ENCODE measurements around the gene BNC2. TPM values are rescaled to one million over a fixed set of nuclear protein-coding genes. Genes with fewer than 3 reads are reported as not detected.
"Not testable (repeated sequence)": the region's sequence is repeated elsewhere in the genome, so short reads cannot be mapped to it uniquely, and the experiment has no call there.

The BNC2 gene
- total and polyA plus RNA-seq, 2 donors, result 1.8 to 3.9 TPM

- H3K36me3 ChIP-seq (ENCODE audit: control insufficient read depth in 2 of 2, insufficient read depth in 2 of 2, low read length in 1 of 2), result no peaks in the 10 kb centered on the region
- no peak for DNase-seq (ENCODE audit: low read depth in 6 of 9, low spot score in 9 of 9)
These were observed 324.8 kb downstream of the BNC2 start for GRCh38 chr9:16545639-16546038.

GRCh38 chr9:16544842-16545241, 325.6 kb downstream of the BNC2 start:
- DNase-seq (ENCODE audit: low read depth in 6 of 9, low spot score in 9 of 9), result no peak
- Histone ChIP-seq H3K27ac (ENCODE audit: low read depth in 1 of 2, low read length in 1 of 2) (no peak overlapping the region), H3K36me3 (ENCODE audit: control insufficient read depth in 2 of 2, insufficient read depth in 2 of 2, low read length in 1 of 2) (no peaks in the 10 kb centered on the region), H3K27me3 (ENCODE audit: control insufficient read depth in 2 of 2, insufficient read depth in 1 of 2, low read length in 1 of 2) (no peaks in the 10 kb centered on the region), H3K4me1 (ENCODE audit: control insufficient read depth in 2 of 2, insufficient read depth in 2 of 2, low read length in 2 of 2) (peaks cover 0 to 7% of the 10 kb centered on the region in 2 donors), H3K4me3 (ENCODE audit: low read length in 2 of 2) (no peak overlapping the region), H3K9me3 (ENCODE audit: control insufficient read depth in 2 of 2, insufficient read depth in 1 of 2, low read length in 1 of 2) (no peaks in the 10 kb centered on the region)
- WGBS, result 93% methylated on average over 1 of the region's 1 CpG

More at GRCh38 chr9:16545639-16546038, 324.8 kb downstream of the BNC2 start:
- Histone ChIP-seq H3K27ac (ENCODE audit: low read depth in 1 of 2, low read length in 1 of 2) (no peak overlapping the region), H3K9me3 (ENCODE audit: control insufficient read depth in 2 of 2, insufficient read depth in 1 of 2, low read length in 1 of 2) (no peaks in the 10 kb centered on the region), H3K4me3 (ENCODE audit: low read length in 2 of 2) (no peak overlapping the region), H3K27me3 (ENCODE audit: control insufficient read depth in 2 of 2, insufficient read depth in 1 of 2, low read length in 1 of 2) (no peaks in the 10 kb centered on the region), H3K4me1 (ENCODE audit: control insufficient read depth in 2 of 2, insufficient read depth in 2 of 2, low read length in 2 of 2) (peaks cover 0 to 7% of the 10 kb centered on the region in 2 donors)
- 98% methylated on average over 3 of the region's 3 CpGs for WGBS

DNA sequence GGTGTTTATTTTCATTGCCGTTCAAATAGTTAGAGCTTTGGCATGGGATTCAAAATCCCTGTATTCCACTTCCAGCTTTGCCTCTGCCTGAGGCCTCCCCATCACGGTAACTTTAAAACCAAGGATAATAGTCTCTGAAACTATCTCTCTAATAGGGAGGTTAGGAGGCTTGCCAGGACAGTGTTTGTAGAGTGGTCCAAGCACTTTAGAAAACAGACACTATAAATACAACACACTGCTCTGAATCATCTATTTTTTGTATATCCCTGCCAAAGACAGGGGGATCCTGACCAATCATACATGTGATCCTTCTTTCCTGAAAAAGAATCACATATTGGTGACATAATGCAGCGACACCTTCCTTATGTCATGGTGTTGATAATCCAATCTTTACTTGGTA, 326.8 kb downstream of the BNC2 start:
- H3K9me3 ChIP-seq (ENCODE audit: control insufficient read depth in 2 of 2, insufficient read depth in 1 of 2, low read length in 1 of 2), result no peaks in the 10 kb centered on the region
- no peaks in the 10 kb centered on the region for H3K36me3 ChIP-seq (ENCODE audit: control insufficient read depth in 2 of 2, insufficient read depth in 2 of 2, low read length in 1 of 2)
- 97% methylated on average over 3 of the region's 3 CpGs for WGBS
- no peak overlapping the region for H3K27ac ChIP-seq (ENCODE audit: low read depth in 1 of 2, low read length in 1 of 2)
- H3K4me3 ChIP-seq (ENCODE audit: low read length in 2 of 2), result no peak overlapping the region
- no peak for DNase-seq (ENCODE audit: low read depth in 6 of 9, low spot score in 9 of 9)
- H3K4me1 ChIP-seq (ENCODE audit: control insufficient read depth in 2 of 2, insufficient read depth in 2 of 2, low read length in 2 of 2), result peaks cover 0 to 7% of the 10 kb centered on the region in 2 donors
- no peaks in the 10 kb centered on the region for H3K27me3 ChIP-seq (ENCODE audit: control insufficient read depth in 2 of 2, insufficient read depth in 1 of 2, low read length in 1 of 2)

GRCh38 chr9:16543225-16543624, 327.2 kb downstream of the BNC2 start:
- H3K27ac ChIP-seq (ENCODE audit: low read depth in 1 of 2, low read length in 1 of 2), result no peak overlapping the region
- peaks cover 0 to 7% of the 10 kb centered on the region in 2 donors for H3K4me1 ChIP-seq (ENCODE audit: control insufficient read depth in 2 of 2, insufficient read depth in 2 of 2, low read length in 2 of 2)
- H3K36me3 ChIP-seq (ENCODE audit: control insufficient read depth in 2 of 2, insufficient read depth in 2 of 2, low read length in 1 of 2), result no peaks in the 10 kb centered on the region
- no peaks in the 10 kb centered on the region for H3K27me3 ChIP-seq (ENCODE audit: control insufficient read depth in 2 of 2, insufficient read depth in 1 of 2, low read length in 1 of 2)
- no peak for DNase-seq (ENCODE audit: low read depth in 6 of 9, low spot score in 9 of 9)
- H3K4me3 ChIP-seq (ENCODE audit: low read length in 2 of 2), result no peak overlapping the region
- no peaks in the 10 kb centered on the region for H3K9me3 ChIP-seq (ENCODE audit: control insufficient read depth in 2 of 2, insufficient read depth in 1 of 2, low read length in 1 of 2)
- 97% methylated on average over 3 of the region's 3 CpGs for WGBS

GRCh38 chr9:16542290-16542689, 328.2 kb downstream of the BNC2 start:
- peak in 5 of 9 donors; percentile 2 to 49 (median 8) for DNase-seq (ENCODE audit: low read depth in 6 of 9, low spot score in 9 of 9)
- Histone ChIP-seq H3K9me3 (ENCODE audit: control insufficient read depth in 2 of 2, insufficient read depth in 1 of 2, low read length in 1 of 2) (no peaks in the 10 kb centered on the region), H3K27ac (ENCODE audit: low read depth in 1 of 2, low read length in 1 of 2) (no peak overlapping the region), H3K36me3 (ENCODE audit: control insufficient read depth in 2 of 2, insufficient read depth in 2 of 2, low read length in 1 of 2) (no peaks in the 10 kb centered on the region), H3K4me1 (ENCODE audit: control insufficient read depth in 2 of 2, insufficient read depth in 2 of 2, low read length in 2 of 2) (peaks cover 0 to 7% of the 10 kb centered on the region in 2 donors), H3K27me3 (ENCODE audit: control insufficient read depth in 2 of 2, insufficient read depth in 1 of 2, low read length in 1 of 2) (no peaks in the 10 kb centered on the region), H3K4me3 (ENCODE audit: low read length in 2 of 2) (no peak overlapping the region)
- 94% methylated on average over 1 of the region's 1 CpG for WGBS

DNA sequence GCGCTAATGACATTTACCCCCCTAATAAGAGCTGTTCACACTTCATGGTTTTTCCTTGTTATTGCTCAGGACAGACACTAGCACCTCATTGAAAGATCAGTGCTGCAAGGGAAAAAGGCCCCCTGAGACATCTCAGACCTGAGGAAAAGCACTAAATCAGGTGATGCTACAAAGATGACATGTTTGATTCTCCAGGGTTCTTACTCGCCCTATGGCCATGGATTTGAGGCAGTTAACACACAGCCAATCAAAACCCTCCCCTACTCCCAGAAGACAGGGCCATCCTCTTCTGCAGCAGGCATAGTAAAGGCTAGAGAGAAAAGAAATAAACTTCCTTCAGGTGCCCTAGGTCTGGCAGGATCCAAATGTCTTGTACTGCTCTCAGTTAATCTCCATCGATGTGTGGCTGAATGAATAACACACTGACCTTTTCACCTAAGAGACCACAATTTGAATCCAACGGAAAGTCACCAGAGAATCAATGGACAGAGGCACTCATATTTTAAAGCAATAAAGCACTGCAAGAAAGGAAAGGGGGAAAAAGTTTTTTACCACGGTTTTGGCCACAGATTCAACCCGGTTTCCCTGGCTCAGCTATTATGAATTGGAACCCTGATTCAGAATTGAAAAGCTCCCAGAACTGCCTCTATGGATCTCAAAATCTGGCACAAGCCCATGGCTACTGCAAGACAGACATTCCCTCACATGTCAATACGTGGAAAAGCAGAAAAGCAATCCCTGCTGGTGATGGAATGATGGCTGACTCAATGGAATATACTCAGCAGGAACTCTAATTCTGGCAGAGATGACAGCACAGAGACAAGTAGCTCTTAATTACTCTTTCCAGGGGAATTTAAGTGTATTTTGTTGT, 329.5 kb downstream of the BNC2 start:
- 91% methylated on average over 7 of the region's 7 CpGs for WGBS
- no peaks in the 10 kb centered on the region for H3K27me3 ChIP-seq (ENCODE audit: control insufficient read depth in 2 of 2, insufficient read depth in 1 of 2, low read length in 1 of 2)
- no peak overlapping the region for H3K27ac ChIP-seq (ENCODE audit: low read depth in 1 of 2, low read length in 1 of 2)
- no peaks in the 10 kb centered on the region for H3K36me3 ChIP-seq (ENCODE audit: control insufficient read depth in 2 of 2, insufficient read depth in 2 of 2, low read length in 1 of 2)
- peaks cover 0 to 7% of the 10 kb centered on the region in 2 donors for H3K4me1 ChIP-seq (ENCODE audit: control insufficient read depth in 2 of 2, insufficient read depth in 2 of 2, low read length in 2 of 2)
- DNase-seq (ENCODE audit: low read depth in 6 of 9, low spot score in 9 of 9), result no peak
- no peak overlapping the region for H3K4me3 ChIP-seq (ENCODE audit: low read length in 2 of 2)
- H3K9me3 ChIP-seq (ENCODE audit: control insufficient read depth in 2 of 2, insufficient read depth in 1 of 2, low read length in 1 of 2), result no peaks in the 10 kb centered on the region

- not testable (repeated sequence) for H3K36me3 ChIP-seq (ENCODE audit: control insufficient read depth in 2 of 2, insufficient read depth in 2 of 2, low read length in 1 of 2); H3K4me3 ChIP-seq (ENCODE audit: low read length in 2 of 2); H3K27ac ChIP-seq (ENCODE audit: low read depth in 1 of 2, low read length in 1 of 2); DNase-seq (ENCODE audit: low read depth in 6 of 9, low spot score in 9 of 9); H3K9me3 ChIP-seq (ENCODE audit: control insufficient read depth in 2 of 2, insufficient read depth in 1 of 2, low read length in 1 of 2); H3K27me3 ChIP-seq (ENCODE audit: control insufficient read depth in 2 of 2, insufficient read depth in 1 of 2, low read length in 1 of 2); H3K4me1 ChIP-seq (ENCODE audit: control insufficient read depth in 2 of 2, insufficient read depth in 2 of 2, low read length in 2 of 2)
- 81% methylated on average over 1 of the region's 1 CpG for WGBS
These were observed 330.8 kb downstream of the BNC2 start for GRCh38 chr9:16539626-16540025.

GRCh38 chr9:16535555-16535954, 334.9 kb downstream of the BNC2 start:
- WGBS, result 88% methylated on average over 1 of the region's 1 CpG
- Histone ChIP-seq H3K27me3 (ENCODE audit: control insufficient read depth in 2 of 2, insufficient read depth in 1 of 2, low read length in 1 of 2) (no peaks in the 10 kb centered on the region), H3K36me3 (ENCODE audit: control insufficient read depth in 2 of 2, insufficient read depth in 2 of 2, low read length in 1 of 2) (no peaks in the 10 kb centered on the region), H3K9me3 (ENCODE audit: control insufficient read depth in 2 of 2, insufficient read depth in 1 of 2, low read length in 1 of 2) (no peaks in the 10 kb centered on the region), H3K4me1 (ENCODE audit: control insufficient read depth in 2 of 2, insufficient read depth in 2 of 2, low read length in 2 of 2) (no peaks in the 10 kb centered on the region), H3K27ac (ENCODE audit: low read depth in 1 of 2, low read length in 1 of 2) (no peak overlapping the region), H3K4me3 (ENCODE audit: low read length in 2 of 2) (no peak overlapping the region)
- DNase-seq (ENCODE audit: low read depth in 6 of 9, low spot score in 9 of 9), result no peak

- H3K27me3 ChIP-seq (ENCODE audit: control insufficient read depth in 2 of 2, insufficient read depth in 1 of 2, low read length in 1 of 2), result no peaks in the 10 kb centered on the region
- 92% methylated on average over 2 of the region's 2 CpGs for WGBS
These were observed 337.6 kb downstream of the BNC2 start for GRCh38 chr9:16532681-16533450.

More at GRCh38 chr9:16532681-16533450, 337.6 kb downstream of the BNC2 start:
- Histone ChIP-seq H3K27ac (ENCODE audit: low read depth in 1 of 2, low read length in 1 of 2) (no peak overlapping the region), H3K36me3 (ENCODE audit: control insufficient read depth in 2 of 2, insufficient read depth in 2 of 2, low read length in 1 of 2) (no peaks in the 10 kb centered on the region), H3K4me3 (ENCODE audit: low read length in 2 of 2) (no peak overlapping the region), H3K9me3 (ENCODE audit: control insufficient read depth in 2 of 2, insufficient read depth in 1 of 2, low read length in 1 of 2) (no peaks in the 10 kb centered on the region), H3K4me1 (ENCODE audit: control insufficient read depth in 2 of 2, insufficient read depth in 2 of 2, low read length in 2 of 2) (no peaks in the 10 kb centered on the region)
- DNase-seq (ENCODE audit: low read depth in 6 of 9, low spot score in 9 of 9), result no peak

Measured in thymus (tissue), 11 donors.